ENCODE measurements around the gene PDGFD.

Gene PDGFD

DNA sequence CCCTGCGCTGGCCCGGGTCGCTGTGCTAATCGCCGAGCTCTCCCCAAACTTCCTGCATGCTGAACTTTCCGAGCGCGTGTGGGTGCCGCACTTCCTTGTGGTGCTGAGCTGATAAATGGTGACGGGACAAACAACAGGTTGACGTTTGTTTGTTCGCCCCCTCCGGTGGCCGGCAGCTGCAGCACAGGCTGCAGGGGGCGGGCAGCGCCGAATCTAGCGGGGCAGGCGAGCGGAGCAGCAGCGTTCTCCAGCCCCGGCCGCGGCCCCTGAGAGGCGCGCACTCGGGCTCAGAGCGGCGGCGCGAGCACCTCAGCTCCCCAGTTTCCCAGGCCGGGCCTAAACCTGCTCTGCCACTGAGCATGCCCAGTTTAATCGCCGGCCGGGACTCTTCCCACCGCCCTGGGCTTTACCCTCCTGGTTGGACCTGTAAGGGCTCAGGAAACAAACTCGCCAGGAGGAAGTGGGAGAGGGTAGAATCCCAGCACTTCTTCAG lies at the start of gene PDGFD:
PDGFD (minus strand) TSS at position 120 of the 493 bp plus-strand sequence.
- peak; percentile 61 for DNase-seq

DNA sequence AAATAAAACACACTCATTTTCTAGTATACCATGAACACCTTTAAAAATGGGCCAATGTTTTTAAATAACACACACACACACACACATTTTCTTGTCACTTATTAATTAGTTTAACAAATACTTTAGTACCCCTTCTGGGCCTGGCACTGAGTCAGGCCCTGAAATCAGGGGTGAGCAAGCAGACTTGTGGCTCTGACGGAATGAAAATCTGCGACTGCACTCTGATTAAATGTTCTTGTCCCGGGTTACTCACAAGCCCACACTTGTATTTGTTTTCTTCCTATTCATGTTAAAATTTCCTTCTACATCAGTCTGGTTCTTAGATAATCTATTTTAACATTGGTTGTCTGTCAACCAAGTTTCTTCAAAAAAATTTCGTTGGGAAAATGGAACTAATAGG lies 43.0 kb upstream of the PDGFD start:
- DNase-seq = no peak

DNA sequence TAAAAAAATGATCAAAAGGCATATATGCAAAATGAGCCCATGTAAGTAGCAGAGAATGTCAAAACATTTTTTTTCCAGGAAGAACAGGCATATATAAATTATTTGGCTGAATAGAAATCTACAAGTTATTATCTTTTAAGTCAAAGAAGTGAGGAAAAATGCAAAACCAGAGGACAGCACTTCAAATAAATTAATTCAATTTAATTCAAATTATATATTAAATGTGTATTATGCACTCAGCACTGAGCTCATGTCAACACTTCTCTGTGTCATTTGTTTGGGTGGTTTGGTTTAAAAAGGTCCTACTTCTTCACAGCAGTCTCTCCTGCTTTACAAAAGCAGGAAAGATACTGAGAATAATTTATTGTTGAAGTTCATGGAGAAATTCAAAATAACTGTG lies 41.9 kb upstream of the PDGFD start:
- no peak for DNase-seq

DNA sequence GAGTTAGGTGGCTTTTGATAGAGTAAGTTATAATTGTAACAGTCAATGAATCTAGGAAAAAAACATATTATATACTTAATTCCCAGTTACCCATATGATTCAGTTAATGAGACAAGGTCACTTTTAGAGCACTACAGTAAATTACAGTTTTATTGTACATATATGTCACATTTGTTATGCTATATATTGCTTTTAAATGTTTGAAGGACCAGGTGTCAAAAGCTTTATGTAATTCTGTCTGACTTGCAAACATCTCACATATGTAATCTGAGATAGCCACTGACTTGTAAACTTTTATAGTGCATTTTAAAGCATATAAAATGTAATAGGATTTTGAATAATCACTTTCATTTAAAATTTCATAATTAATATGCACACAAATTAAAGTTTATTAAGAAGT lies 36.7 kb upstream of the PDGFD start:
- no peak for DNase-seq

DNA sequence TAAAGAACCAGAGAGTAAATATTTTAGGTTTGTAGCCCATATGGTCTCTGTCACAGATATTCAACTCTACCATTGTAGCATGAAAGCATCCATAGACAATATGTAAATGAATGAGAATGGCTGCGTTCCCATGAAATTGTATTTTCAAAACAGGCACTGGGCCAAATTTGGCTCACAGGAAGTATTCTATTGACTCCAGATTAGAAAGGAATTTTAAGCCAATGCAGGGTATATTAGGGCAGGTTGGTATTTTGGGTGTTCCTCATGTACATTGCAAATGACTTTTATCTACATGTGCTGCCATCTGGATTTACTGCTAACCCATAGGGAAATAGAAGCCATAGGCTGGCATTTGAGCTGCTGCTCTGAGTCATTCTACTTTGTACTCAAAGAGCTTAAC lies 35.1 kb upstream of the PDGFD start:
- no peak for DNase-seq

DNA sequence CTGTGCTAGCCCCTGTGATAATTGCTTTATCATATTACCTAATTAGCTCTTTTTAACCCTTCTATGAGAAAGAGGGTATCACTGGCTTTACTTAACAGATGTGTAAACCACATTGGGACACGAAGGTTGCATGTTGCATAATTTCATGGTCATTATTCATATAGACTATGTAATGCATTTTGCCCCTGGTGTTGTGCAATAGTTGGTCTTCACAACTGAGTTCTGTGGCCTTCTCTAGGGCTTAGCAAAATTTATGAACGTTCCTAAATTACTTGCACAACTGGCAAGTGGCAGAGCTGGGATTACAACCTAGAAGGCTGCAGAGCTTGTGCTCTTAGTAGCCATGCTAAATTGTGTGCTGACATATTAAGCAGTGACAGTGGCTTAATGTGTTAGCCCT lies 34.6 kb upstream of the PDGFD start:
- DNase-seq = peak; percentile 27

DNA sequence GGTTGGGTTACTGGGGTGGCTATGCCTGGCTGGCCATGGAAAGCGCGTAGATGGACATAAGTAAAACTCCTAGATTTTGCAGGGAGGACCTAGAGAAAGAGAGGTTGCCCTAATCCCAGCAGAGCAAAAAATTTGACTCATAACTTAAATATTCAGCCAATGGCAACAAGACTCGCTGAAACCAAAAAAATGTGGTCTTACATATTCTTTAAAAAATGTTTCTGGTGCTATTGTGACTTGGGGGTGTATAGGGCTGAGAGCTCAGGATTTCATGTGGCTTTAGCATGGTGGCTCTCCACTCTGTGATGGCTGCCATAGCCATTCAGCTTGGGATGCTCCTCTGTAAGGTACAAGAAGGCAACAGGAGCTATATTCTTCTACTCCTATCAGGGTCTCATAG lies 27.2 kb upstream of the PDGFD start:
- DNase-seq = peak; percentile 73

DNA sequence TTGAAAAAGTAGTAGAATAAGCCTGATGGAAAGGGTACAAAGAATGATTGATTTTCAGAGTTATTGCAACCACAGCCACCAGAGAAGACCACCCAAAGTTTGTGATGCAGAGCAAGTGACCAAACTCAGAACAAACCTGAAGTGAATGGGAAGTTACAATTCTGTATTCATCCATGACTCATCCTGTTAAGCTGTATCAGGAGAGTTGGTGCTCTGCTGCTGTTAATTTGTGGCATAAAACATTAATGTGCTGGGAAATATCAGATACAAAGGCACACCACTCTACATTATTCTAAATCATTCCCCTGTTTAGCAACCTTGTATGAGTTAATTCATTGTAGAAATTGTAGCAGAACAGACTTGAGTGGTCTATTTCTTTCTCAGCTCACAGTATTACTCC lies 19.6 kb upstream of the PDGFD start:
- DNase-seq = no peak

DNA sequence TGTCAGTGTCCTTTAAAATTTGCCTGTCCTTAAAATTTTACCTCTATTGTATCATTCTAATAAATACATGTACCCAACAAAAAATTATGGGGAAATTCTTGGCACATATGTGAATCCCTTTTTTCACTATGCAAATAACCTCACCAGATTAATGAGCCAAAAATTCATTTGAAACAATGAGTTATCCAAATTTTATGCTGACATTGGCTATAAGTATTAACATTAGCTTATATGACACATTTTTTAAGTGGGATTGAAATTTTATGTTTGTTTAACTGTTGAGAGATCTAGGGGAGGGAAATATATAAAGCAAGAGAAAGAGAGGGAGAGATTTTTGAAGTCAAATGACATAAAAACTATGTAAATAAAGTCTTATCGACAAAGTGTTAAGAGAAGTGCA lies 11.8 kb upstream of the PDGFD start:
- no peak for DNase-seq

DNA sequence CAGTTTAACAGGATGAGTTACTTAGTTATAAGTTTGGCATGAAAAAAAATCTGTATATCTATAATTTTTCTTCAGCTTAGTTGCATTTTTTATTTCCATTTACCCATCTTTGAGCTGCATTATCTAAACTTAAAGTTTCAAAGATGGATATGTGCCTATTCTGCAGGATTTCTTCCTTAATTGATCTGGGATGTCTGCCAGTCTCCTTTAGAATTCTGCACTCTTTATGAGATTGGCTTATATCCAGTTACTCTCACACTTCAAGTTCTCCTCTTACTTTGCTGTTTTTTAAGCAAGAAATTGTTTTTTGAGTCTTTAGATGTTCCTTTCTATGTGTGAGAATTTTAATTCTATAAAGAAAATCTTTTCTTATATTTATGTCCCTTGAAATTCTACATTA lies 5.1 kb upstream of the PDGFD start:
- DNase-seq = no peak

DNA sequence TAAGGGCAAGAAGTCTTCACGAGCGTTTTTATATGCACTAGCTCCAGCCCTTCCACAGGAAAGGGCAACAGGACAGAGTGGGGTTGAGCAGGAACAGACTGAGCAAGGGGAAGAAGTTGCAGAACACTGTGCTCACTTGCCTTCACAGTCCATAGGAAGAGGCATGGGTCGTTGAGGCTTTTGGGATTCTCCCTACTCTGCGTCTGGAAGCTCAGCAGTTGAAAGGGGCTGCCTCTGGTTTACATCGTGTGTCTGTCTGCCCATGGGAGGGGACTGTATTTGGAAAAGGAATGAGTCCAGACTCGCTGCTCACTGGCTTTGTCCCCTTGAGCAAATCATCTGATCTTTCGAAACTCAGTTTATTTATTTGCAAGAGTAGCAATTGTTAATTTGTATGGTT lies 1.1 kb upstream of the PDGFD start:
- no peak for DNase-seq

DNA sequence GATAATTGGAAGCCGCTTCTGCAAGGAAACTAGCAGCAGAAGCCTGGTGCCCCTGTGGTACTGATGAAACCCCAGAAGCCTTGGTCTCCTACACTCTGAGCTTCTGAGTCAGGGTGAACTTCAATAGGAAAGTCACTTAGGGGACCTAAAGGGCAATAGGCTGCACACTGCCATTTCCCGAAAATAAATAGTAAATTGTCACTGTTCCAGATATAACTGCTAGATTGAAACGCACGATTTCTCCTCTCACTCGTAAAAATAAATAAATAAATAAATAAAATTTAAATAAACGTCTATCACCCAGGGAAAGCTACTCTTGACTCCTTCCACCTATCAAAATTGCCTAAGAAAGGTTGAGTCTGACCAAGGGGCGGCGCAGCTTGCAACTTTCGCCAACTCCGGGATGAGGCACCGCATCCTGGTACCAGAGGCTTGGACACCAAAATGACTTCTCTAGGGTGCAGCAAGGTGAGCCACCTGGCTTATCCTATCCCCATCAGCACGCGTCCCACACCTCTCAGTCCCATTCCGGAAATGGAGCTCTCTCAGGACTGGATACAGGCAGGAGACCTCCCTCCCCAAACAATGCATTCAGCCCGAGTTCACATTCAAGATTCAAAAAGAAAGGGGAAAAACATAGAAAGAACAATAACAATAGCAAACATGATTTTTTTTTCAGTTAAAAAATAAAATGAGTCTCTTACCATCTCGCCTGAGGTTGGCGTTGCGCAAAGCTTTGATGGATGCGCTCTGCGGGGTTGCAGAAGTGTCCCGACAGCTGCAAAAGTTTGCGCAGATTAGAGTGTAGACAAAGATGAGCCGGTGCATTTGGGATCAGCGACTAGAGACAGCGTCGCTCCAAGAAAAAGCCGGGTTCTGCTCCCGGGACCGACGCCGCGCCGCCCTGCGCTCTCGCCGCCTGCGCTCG lies 583 bp downstream of the PDGFD start:
- peak; percentile 28 for DNase-seq

DNA sequence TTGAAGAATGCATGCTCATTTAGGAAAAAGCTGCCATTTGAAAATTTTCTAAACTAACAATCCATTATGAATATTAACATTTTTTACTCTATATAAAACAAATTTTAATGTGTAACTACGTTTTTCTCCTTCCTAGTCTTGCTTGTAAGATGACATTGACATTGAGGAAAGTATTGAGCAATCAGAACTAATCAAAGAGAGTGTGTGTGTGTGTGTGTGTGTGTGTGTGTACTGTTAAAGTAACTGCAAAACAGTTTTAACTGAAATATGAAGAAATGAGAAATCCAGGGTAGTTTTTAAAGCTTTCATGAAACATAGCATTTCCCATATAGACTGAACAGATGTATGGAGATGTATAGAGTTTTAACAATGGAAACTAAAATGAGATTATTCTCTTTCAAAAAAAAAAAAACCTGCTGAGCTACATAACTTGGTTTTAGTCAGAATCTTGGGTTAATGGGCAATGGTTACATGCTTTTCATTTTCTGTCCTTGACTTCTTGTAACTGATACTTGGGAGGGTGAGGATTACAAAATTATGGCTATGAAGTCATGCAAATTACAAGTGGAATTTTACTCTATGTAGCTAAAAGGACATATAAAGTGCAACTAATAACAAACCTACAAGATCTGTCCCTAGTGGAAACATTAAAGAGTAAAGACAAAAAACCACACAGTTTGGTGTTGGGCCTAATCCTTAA lies 2.0 kb downstream of the PDGFD start:
- DNase-seq = no peak

DNA sequence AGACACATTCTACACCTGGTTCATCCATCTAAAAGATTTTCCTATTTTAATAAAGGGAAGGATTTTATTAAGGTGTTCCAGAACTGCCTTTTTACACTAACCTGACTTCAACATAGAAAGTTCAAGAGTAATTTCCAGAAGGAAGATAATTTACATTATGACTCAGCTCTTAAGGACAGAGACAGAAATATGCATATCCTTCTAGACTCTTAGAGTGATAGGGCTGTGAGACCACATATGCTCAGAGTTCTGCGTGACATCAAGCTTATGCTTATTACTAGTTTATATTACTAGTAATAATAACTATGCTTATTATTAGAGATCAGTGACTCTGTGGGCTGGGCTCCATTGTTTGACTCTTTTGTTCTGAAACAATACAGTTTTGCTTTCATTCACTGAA lies 4.6 kb downstream of the PDGFD start:
- DNase-seq = peak; percentile 41

DNA sequence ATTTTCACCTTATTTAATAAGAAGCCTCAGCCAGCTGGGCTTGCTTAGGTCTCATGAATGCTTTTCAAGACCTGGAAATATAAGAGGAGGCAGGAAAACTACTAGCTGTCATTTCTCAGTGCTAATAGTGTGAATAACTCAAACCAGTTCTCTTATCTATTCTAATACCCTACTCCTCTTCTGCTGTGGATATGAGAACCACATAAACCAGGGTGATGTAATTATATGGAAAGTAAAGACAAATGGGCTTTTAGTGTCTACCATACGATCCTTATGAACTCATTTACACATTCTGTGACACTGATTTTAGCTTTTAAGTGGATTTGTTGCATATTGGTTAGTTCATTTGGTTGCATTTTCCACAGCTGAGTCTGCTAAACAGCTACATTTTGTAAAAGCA lies 8.6 kb downstream of the PDGFD start:
- no peak for DNase-seq

DNA sequence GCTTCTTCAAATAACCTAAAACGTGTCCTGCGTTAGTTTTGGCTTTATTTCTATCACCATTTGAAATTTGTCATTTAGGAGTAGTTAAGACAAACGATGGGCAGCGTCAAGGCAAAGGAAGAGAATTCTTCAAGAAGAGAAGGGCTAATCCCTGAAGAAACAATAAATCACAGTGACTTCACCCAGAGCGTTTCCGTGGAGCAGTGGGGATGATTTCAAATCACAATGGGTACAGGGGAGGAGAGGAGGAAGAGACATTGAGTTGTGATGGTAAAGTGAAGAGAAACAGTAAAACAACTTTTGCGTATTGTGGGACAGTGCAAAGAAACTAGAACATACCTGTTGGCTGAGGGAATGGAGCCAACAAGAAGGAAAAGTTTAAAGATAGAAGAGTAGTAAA lies 9.7 kb downstream of the PDGFD start:
- no peak for DNase-seq

DNA sequence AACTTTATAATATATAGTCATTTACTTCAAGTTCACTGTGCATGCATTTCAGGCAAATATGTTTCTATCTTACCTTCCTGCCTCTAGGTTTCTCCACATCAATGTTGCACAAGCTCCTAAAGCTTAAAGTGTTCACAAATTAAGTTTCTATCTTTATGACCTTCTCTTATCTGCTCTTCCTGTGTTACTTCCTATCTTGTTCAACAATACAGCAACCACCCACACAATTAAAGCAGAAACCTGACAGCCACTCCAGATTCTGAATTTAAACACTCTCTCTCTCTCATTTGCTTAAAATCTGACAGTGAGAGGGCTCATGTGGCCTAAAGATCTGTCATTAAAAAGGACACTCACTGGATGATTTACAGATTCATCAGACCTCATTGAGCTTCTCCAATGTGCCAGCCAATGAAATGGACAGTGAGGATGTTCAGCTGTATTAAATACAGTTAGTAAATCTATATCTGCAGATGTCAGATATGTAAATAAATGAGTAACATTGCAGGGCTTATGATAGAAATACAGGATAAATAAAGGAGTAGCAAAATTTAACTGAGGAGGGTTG lies 10.9 kb downstream of the PDGFD start:
- no peak for DNase-seq

DNA sequence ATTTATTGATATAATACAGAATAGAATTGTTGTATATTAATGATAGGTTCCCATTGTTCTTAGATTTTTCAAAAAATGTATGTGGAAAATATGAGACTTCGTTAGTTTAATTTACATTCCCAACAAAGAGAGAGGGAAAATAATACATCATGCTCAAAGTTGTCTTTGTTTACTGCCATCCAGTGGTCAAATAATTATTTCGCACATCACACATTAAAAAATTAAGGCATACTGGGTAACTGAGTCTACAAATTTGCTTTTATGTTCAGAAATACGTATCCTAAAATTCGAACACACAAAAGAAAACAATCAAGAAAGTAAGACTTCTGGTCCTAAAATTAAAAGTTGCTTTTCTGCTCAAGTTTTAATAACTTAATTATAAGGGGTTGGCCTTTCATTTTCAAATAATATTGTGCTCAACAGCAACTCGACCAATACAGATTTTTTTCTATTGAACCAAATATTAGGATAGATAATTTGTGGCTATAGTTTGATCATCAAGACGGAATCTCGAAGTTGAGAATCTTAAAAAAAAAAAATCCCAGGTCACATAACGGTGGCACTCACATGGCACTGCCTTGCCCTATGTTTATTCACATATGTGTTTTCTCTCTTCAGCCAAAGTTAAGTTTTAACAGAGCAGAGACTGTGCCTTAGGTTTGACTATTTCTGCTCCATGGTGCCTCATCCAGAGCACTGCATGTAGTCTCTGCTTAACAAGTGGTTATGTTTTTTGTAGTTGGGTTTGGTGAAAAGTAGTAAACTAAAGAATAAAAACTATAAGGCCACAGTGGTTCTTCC lies 12.3 kb downstream of the PDGFD start:
- DNase-seq = no peak

DNA sequence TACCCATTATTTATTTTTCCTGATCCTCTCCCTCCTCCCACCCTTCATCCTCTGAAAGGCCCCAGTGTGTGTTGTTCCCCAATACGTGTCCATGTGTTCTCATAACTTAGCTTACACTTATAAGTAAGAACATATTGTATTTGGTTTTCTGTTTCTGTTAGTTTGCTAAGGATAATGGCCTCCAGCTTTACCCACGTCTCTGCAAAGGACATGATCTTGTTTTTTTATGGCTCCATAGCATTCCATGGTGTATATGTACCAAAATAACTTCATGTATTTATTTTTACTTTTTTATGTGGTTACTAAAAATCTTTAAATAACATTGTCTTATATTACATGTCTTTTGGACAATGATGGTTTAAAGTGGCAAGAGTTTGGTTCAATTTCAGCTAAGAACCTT lies 15.2 kb downstream of the PDGFD start:
- DNase-seq = no peak

DNA sequence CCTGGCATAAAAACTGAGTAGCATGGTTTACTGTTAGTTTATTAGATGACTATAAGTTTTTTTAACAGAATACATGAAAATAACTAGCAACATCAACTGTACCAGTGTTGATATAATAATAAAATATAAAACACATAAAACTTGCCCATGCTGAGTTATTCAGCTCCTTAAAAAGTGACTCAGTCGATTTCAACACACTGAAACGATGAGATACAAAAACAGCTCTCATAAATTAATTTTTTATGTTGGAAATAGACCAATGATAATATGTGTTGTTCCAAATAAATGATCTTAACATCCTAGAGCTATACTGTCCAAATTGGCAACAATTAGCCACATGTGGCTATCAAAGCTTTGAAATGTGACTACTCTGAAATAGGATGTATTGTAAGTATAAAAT lies 15.9 kb downstream of the PDGFD start:
- DNase-seq = peak; percentile 79

DNA sequence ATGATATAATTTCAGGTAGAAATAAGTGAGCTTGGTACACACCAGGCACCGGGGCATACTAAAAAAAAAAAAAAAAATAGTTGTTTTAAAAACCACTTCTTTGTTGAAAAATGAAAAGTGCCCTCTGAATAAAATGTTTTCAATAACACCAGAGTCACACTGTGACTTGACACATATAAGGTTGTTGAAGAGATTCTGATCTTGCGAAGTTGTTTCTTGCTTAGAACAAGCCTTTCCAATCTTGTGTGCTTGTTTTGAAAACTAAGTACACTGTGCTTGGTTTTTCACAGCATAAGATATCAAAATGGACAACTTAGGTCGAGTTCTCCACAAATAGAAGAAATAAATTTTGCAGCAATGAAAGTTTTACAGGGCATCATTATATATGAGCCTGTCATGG lies 17.0 kb downstream of the PDGFD start:
- DNase-seq = no peak

DNA sequence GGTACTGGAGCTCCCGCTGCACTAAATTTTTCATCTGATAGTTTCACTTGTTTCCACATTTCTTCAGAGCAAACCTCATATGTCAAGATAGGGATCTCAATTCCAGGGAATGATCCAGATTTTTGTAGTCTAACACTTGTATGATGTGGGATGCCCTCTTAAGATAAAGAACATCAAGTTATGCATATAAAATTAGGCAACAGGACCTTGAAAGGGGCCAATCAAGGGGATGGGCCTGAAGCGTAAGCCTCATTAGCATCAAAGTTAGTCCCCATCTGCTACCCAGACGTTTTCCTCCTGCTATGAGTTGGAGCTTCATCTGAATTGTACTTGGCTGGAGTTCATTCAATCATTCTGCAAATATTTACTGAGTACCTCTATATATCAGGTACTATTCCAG lies 17.5 kb downstream of the PDGFD start:
- peak; percentile 79 for DNase-seq

DNA sequence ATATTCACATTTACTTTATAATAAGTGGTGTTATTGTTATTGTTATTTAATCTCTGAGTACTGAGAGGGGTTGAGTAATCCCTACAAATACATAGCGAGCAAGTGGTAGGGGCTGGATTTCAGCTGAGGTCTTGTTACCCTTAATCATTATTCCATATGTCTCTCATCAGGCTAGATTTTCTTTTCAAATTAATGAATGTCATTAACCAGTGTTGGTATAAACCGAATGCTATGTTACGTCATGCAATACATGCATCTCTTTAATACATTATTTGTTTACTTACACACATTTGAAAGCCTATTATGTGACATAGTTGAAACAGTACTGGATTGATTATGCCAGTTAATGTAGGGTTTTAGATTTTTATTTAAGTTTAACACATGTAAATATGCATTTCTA lies 18.9 kb downstream of the PDGFD start:
- DNase-seq = no peak
